Measurements from ENCODE around the gene INSRR. TPM values are rescaled to one million over a fixed set of nuclear protein-coding genes. Genes with fewer than 3 reads are reported as not detected.

Gene INSRR
- total RNA-seq, 2 donors from 2014 or later: 0.05 to 0.12 TPM

GRCh38 chr1:156895455-156895812, 36.5 kb upstream of the INSRR start:
- no peak for DNase-seq
- intact Hi-C loops (cut with DNase I): no loop called here
- ATAC-seq: no peak

DNA sequence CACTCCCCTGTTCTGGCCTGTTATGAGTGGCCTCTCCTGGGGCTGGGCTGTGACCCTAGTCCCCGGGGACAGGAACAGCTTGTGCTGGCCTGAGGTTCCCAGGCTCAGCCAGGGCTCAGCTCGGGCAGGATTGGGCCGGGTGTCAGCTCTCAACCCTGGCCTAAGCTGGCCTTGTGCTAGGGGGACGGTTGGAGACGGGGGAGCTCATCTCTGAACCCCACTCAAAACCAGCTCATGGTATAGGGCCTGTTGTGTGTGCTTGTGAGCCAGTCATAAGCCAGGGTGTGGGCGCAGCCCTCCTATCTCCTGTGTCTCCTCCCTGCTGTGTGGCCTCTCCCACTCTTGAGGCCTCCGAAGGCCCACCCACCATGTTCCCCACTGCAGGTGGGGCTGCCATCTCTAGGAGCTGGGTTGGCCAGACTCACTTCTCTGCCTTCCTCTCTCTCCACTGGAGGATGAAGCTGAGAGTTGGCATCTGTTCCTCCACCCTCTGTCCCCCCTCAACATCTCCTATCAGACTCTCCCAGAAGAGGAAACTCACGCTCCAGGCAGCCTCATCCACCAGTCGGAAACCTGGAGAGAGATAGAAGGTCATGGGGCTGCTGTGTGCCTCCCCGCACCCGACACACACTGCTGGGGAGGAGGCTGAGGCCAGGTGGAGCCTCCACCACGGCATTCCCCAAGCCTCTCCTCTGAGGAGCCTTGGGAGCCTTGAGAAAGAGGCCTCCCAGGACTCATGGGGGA, 36.0 kb upstream of the INSRR start:
- intact Hi-C loops (cut with DNase I): loop anchor here (5.0 kb wide), 2 partner anchors 32 to 58 kb away; no protein-coding TSS in a partner anchor
- ATAC-seq: peak; percentile 8 to 24
- DNase-seq: peak; percentile 63

DNA sequence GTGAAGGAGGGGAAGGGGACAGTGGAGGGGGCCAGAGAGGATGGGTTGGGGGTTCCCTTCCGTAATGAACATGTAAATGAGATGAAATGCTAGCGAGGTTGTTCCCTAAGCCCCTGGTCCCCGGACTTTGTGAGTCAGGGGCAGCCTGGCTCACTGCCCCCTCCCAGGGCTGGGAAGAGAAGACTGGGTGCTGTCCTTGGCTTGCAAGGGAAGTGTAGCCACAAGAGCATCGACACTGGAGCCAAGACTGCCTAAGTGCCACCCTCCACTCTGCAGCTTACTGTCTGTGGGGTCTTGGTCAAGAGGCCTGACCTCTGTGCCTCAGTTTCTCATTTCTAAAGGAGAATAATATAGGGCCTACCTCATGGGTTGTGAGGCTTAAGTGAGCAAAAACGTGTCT, 35.1 kb upstream of the INSRR start:
- intact Hi-C loops (cut with DNase I): loop anchor here (5.0 kb wide), 2 partner anchors 33 to 57 kb away; no protein-coding TSS in a partner anchor
- no peak for DNase-seq
- ATAC-seq: no peak

DNA sequence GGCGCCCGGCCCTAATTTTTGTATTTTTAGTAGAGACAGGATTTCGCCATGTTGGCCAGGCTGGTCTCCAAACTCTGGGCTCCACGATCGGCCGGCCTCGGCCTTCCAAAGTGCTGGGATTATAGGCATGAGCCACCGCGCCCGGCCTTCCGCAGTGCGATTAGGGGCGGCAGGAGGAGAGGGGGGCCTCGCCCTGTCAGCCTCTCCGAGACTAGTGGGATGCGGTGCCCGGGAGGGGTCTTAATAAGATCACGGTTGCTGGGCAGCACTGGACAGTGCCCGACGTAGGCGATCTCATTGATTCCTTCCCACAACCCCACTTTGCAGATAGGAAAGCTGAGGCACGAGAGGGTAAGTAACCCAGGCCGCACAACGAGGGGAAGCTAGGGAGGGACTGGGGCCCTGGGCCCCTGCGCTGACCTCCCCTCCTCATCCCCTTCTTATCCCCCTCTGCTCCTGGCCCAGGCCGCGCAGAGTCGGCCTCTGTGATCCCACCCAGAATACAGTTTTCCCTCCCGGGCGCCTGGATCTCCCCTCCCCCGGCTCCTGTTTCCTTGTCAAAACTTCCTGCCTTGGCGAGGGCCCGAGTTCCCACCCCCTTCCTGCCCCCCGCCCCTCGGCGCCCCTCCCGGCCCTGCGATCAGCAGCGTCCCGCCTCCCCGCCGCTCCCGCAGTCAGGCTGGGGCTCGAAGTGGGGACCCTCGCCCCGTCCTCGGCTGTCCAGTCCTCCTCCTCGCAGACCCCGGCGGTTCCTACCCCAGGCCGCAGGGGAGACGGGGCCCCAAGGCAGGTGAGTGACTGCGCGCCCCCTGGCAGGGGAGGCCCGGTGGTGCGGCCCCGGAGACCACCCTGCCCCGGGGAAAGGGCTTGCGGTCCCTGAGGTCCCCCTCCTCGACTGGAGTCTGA, 34.4 kb upstream of the INSRR start, which contains the start of gene PEAR1:
TSS of gene PEAR1 (plus strand) at position 671 of the 906 bp plus-strand sequence. CDS start 10,209 bp downstream, outside the sequence.
- DNase-seq (peak; percentile 79), ATAC-seq (peak; percentile 30 to 42)
- intact Hi-C loops (cut with DNase I): loop anchor here (2.0 to 5.0 kb wide), 3 partner anchors 28 to 56 kb away; partner anchors contain the start of gene LRRC71 (in 1 of the 2)

DNA sequence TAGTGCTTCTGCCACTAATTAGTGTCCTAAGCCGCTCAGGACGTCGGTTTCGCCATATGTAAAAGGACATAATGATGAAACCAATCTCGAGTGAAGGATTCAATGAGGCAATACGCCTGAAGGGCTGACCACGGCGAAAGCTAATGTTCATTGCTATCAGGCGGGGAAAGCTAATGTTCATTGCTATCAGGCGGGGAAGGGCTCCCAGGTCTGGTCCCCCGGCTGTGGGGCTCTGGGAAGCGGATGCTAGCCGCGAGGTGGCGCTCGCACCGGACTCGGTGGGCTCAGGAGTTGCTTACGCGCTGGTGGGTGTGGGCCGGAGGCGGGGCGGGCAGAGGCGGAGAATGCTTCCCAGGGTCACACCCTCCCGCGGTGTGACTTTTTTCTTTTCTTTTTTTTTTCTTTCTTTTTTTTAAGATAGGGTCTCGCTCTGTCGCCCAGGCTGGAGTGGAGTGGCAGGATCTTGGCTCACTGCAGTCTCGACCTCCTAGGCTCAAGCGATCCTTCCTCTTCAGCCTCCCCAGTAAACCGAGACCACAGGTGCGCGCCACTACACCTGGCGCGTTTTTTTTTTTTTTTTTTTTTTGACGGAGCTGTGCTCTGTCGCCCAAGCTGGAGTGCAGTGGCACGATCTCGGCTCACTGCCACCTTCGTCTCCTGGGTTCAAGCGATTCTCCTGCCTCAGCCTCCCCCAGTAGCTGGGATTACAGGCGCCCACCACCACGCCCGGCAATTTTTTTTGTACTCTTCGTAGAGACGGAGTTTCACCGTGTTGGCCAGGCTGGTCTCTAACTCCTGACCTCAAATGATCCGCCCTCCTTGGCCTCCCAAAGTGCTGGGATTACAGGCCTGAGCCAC, 33.5 kb upstream of the INSRR start:
- peak; percentile 96 for DNase-seq
- intact Hi-C loops (cut with DNase I): loop anchor here (2.0 to 5.0 kb wide), 3 partner anchors 28 to 55 kb away; partner anchors contain the start of gene LRRC71 (in 1 of the 2)
- ATAC-seq: peak; percentile 85 to 88

- intact Hi-C loops (cut with DNase I): loop anchor here (1.0 to 5.0 kb wide), 4 partner anchors 37 to 201 kb away; no protein-coding TSS in a partner anchor
- ATAC-seq (peak; percentile 11 to 23), DNase-seq (peak; percentile 88)
These were observed 31.1 kb upstream of the INSRR start for GRCh38 chr1:156889802-156890580.

GRCh38 chr1:156887734-156888133, 28.8 kb upstream of the INSRR start:
- ATAC-seq: no peak
- intact Hi-C loops (cut with DNase I): no loop called here
- no peak for DNase-seq

GRCh38 chr1:156887317-156887716, 28.4 kb upstream of the INSRR start:
- intact Hi-C loops (cut with DNase I): no loop called here

DNA sequence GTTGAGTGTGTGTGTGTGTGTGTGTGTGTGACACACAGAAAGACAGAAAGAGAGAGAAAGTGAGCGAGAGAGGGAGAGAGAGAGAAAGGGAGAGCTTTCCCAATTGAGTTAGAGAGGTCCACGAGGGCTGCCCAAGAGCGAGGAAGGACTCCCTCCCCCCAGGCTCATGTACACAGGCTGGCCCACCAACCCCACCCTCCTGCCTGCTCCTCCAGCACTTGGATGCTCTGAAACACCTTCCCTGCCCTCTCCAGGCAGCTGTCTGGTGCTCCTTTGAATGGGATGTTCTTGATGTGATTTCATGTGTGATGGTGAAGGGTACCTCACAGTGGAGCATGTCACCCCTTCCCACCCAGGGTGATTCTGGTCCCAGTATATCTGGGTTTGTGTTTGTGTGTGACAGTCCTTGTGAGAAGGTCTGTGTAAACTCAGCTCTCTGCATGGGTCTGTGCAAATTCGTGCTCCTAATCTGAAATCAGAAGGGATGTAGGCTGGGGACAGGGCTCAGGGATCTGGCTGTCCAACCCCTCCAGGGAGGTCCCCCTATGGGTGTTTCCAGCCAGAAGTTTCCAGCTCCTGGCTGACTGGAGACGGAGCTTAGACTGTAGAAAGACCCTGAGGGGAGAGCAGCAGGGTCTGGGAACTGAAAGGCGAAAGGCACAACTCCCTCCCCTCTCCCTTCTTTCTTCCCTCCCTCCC, 27.8 kb upstream of the INSRR start:
- no peak for ATAC-seq

More at GRCh38 chr1:156887317-156887716, 28.4 kb upstream of the INSRR start:
- ATAC-seq (no peak), DNase-seq (no peak)

GRCh38 chr1:156885880-156886355, 27.0 kb upstream of the INSRR start:
- ATAC-seq (no peak), DNase-seq (no peak)
- intact Hi-C loops (cut with DNase I): no loop called here

More for the DNA sequence above, 27.8 kb upstream of the INSRR start:
- intact Hi-C loops (cut with DNase I): no loop called here
- DNase-seq: no peak

GRCh38 chr1:156885314-156885713, 26.4 kb upstream of the INSRR start:
- intact Hi-C loops (cut with DNase I): no loop called here
- no peak for ATAC-seq
- DNase-seq: no peak

GRCh38 chr1:156884560-156885184, 25.8 kb upstream of the INSRR start:
- DNase-seq (no peak), ATAC-seq (no peak)
- intact Hi-C loops (cut with DNase I): no loop called here

DNA sequence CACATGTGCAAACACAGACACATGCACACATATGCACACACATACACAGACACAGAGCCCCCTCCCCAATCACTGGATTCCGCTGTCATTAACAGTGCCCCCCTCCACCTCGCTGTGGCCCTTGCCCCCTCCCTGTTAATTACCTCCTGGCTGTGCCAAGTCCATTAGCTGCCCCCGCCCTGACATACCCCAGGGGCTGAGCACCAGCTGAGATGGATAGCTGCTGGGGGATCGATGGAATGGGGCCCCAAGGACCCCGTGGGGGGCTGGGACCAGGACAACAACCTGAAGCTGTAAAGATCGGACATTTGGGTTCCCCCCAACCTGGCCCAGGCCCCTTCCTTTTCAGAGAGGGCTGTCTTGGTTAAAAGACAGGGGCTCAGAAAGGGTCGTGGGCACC, 25.0 kb upstream of the INSRR start:
- no peak for DNase-seq
- ATAC-seq: no peak
- intact Hi-C loops (cut with DNase I): no loop called here

- DNase-seq: no peak
- no peak for ATAC-seq
- intact Hi-C loops (cut with DNase I): no loop called here
These were observed 23.6 kb upstream of the INSRR start for GRCh38 chr1:156882543-156882942.

- DNase-seq (no peak), ATAC-seq (no peak)
- intact Hi-C loops (cut with DNase I): no loop called here
These were observed 22.7 kb upstream of the INSRR start for GRCh38 chr1:156881663-156882062.

GRCh38 chr1:156881101-156881500, 22.2 kb upstream of the INSRR start:
- ATAC-seq (no peak), DNase-seq (no peak)
- intact Hi-C loops (cut with DNase I): no loop called here

- DNase-seq (no peak), ATAC-seq (no peak)
- intact Hi-C loops (cut with DNase I): no loop called here
These were observed 21.6 kb upstream of the INSRR start for GRCh38 chr1:156880473-156880872.

Data from left cardiac atrium (tissue), 4 donors.